Bronchial epithelial cell (primary cell): ENCODE data around the gene MATN1. TPM values are rescaled to one million over a fixed set of nuclear protein-coding genes. Genes with fewer than 3 reads are reported as not detected.
"Not testable (repeated sequence)": the region's sequence is repeated elsewhere in the genome, so short reads cannot be mapped to it uniquely, and the experiment has no call there.

Experiments used
- DNase-seq: peaks from one replicate; pipeline ENCODE4 v3.0.0-alpha.2; 2010; ENCODE audit warnings: low read depth
- FAIRE-seq: peaks from 2 replicates; lab custom pipeline; 2011; peaks lifted over from hg19 to GRCh38; lab: Jason Lieb, UNC
- H3K27me3 ChIP-seq: 2 replicates; pipeline ENCODE4 v1.5.1; 2011; ENCODE audit warnings: low read length; ENCODE audit not compliant: control insufficient read depth, insufficient read depth
- H3K36me3 ChIP-seq: 2 replicates; pipeline ENCODE4 v1.5.1; 2011; ENCODE audit warnings: low read length; ENCODE audit not compliant: control insufficient read depth, insufficient read depth
- H3K4me3 ChIP-seq: 2 replicates; pipeline ENCODE4 v1.5.1; 2011; ENCODE audit warnings: mild to moderate bottlenecking, low read depth, low read length, control low read depth
- CTCF ChIP-seq: IDR thresholded peaks from 2 replicates; pipeline ENCODE4 v1.5.1; 2011; ENCODE audit warnings: mild to moderate bottlenecking, moderate library complexity, low read length, control low read depth, inconsistent platforms; ENCODE audit not compliant: insufficient read depth, severe bottlenecking
- total RNA-seq: library from RNA; depleted of rRNA; stranded (reverse); fragments of >200 nt; gene quantifications from 2 replicates; pipeline ENCODE4 v1.2.1, GENCODE V29; 2014

Gene MATN1
- total RNA-seq, 1 donor from 2014 or later = not detected

- DNase-seq (no peak), FAIRE-seq (no peak)
- Histone ChIP-seq H3K36me3 (no peaks in the 10 kb centered on the region), H3K4me3 (no peak overlapping the region), H3K27me3 (no peaks in the 10 kb centered on the region)
- TF ChIP-seq CTCF = no peak
Observed at GRCh38 chr1:30691480-30691879, 31.9 kb downstream of the MATN1 start.

- no peak overlapping the region for H3K4me3 ChIP-seq
- TF ChIP-seq CTCF = no peak
- peak; percentile 23 for FAIRE-seq
- no peaks in the 10 kb centered on the region for H3K36me3 ChIP-seq
- DNase-seq = peak; percentile 39
- peaks cover 2% of the 10 kb centered on the region for H3K27me3 ChIP-seq
Observed at GRCh38 chr1:30689901-30690645, 33.3 kb downstream of the MATN1 start.

- H3K27me3 ChIP-seq = peaks cover 8% of the 10 kb centered on the region
- DNase-seq = no peak
- TF ChIP-seq CTCF = no peak
- no peak for FAIRE-seq
- no peaks in the 10 kb centered on the region for H3K36me3 ChIP-seq
- no peak overlapping the region for H3K4me3 ChIP-seq
Observed at GRCh38 chr1:30688920-30689794, 34.2 kb downstream of the MATN1 start.

- not testable (repeated sequence) for H3K4me3 ChIP-seq, H3K27me3 ChIP-seq, DNase-seq, FAIRE-seq, H3K36me3 ChIP-seq
Observed at GRCh38 chr1:30688516-30688915, 34.9 kb downstream of the MATN1 start.

GRCh38 chr1:30687886-30688285, 35.5 kb downstream of the MATN1 start:
- DNase-seq (no peak), FAIRE-seq (no peak)
- no peak overlapping the region for H3K4me3 ChIP-seq
- H3K36me3 ChIP-seq = no peaks in the 10 kb centered on the region
- peaks cover 9% of the 10 kb centered on the region for H3K27me3 ChIP-seq
- no peak for TF ChIP-seq CTCF

- H3K27me3 ChIP-seq = peaks cover 13% of the 10 kb centered on the region
- no peak for DNase-seq
- no peak for FAIRE-seq
- TF ChIP-seq CTCF = no peak
- H3K36me3 ChIP-seq = no peaks in the 10 kb centered on the region
- no peak overlapping the region for H3K4me3 ChIP-seq
Observed at GRCh38 chr1:30686236-30686935, 37.0 kb downstream of the MATN1 start.
